Forelimb muscle (tissue), 1 donor: ENCODE measurements around the gene WDR6. TPM values are rescaled to one million over a fixed set of nuclear protein-coding genes. Genes with fewer than 3 reads are reported as not detected.

Source experiments
- DNase-seq: peaks from one replicate; pipeline ENCODE4 v3.0.0-alpha.2; 2013; ENCODE audit warnings: low read depth
- polyA plus RNA-seq: library from polyadenylated mRNA; unstranded; fragments of 120-200 nt; gene quantifications from one replicate; pipeline ENCODE4 v1.2.1, GENCODE V29; 2013; ENCODE audit not compliant: insufficient read length

Gene WDR6, protein sequence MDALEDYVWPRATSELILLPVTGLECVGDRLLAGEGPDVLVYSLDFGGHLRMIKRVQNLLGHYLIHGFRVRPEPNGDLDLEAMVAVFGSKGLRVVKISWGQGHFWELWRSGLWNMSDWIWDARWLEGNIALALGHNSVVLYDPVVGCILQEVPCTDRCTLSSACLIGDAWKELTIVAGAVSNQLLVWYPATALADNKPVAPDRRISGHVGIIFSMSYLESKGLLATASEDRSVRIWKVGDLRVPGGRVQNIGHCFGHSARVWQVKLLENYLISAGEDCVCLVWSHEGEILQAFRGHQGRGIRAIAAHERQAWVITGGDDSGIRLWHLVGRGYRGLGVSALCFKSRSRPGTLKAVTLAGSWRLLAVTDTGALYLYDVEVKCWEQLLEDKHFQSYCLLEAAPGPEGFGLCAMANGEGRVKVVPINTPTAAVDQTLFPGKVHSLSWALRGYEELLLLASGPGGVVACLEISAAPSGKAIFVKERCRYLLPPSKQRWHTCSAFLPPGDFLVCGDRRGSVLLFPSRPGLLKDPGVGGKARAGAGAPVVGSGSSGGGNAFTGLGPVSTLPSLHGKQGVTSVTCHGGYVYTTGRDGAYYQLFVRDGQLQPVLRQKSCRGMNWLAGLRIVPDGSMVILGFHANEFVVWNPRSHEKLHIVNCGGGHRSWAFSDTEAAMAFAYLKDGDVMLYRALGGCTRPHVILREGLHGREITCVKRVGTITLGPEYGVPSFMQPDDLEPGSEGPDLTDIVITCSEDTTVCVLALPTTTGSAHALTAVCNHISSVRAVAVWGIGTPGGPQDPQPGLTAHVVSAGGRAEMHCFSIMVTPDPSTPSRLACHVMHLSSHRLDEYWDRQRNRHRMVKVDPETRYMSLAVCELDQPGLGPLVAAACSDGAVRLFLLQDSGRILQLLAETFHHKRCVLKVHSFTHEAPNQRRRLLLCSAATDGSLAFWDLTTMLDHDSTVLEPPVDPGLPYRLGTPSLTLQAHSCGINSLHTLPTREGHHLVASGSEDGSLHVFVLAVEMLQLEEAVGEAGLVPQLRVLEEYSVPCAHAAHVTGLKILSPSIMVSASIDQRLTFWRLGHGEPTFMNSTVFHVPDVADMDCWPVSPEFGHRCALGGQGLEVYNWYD
- 113 TPM for polyA plus RNA-seq

DNA sequence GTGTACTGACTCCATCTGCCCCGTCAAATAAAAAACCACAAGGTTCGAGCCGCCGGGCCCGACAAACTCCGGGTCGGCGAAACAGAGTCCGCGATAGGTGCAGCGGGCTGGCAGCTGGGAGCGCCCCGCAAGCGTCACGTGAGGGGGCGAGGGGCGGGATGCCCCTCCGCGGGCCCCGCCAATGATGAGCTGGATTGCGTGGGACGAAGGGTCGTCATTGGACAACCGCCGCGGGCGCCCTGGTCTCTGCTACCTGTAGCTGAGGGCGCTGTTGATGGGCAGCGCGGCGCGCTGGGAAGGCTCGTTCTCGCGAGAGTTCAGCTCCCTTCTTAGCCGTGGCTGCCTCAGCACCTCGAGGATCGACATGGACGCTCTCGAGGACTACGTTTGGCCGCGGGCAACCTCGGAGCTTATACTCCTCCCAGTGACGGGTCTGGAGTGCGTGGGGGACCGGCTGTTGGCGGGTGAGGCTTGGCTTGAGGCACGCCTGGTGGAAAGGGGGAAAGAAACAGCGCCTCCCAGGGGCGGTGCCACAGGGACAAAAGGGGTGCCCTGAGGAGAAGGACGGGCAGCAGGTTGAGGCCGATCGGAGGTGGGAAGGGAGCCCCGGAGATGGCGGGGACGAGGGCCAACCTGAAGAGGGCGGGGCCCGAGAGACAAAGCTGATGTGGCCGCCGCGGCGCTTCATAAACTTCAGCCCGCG, at the start of gene WDR6:
Gene WDR6, plus strand, starts transcription at position 324 of the 703 bp plus-strand sequence. Its CDS starts 41 bp downstream, at position 365.
- peak; percentile 89 for DNase-seq

DNA sequence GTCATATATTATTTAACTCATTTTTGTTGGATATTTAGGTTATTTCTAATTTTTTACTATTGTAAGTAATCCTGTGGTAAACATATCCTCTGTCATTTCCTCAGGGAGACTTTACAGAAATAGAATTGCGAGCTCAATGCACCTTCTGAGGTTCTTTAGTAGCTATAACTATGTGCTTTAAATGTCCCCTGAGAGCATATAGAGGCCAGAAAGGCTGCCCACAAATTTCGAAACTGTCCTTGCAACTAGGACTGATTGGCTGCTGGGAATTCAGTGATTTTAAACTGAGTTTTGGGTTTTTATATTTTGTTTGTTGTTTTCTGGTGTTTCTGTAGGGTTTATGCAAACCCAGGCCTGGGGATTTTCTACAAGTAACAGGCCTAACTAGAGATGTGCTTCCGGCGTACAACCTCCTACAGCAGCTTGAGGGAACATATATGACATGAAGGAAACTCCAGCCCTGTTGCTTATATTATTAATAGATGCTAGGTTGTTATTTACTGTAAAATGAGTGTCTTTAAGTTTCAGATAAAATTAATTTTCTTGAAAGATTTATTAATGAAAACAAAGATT, 46.3 kb upstream of the WDR6 start:
- no peak for DNase-seq

DNA sequence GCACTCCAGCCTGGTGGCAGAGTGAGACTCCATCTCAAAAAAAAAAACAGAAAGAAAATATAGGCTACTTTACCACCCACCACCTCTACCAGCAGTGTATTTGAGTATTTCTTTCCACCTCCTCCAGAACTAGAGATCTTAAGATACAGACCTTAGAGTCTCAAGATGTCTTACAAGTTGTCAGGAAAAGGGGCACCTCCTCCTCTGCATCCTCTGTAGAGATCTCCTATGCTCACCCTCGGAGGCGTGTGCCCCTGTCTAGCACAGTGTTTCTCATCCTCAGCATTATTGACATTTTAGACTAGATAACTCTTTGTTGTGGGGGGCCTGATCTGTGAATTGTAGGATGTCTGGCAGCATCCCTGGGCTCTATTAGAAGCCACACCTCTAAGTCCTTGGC, 44.9 kb upstream of the WDR6 start:
- no peak for DNase-seq

DNA sequence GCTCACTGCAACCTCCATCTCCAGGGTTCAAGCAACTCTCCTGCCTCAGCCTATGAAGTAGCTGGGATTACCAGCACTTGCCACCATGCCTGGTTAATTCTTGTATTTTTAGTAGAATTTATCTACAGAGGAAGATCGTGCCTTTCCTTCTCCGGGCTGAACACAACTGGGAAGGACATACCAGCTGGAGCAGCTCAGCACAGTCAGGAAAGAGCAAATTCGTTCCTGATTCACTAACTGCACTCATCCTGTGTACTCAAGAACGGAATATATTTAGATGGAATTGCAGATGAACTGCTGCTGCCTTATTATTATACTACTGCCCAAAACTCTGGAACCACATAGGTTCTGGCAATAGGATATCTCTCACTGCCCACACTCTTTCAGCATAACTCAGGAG, 44.3 kb upstream of the WDR6 start:
- DNase-seq: no peak

DNA sequence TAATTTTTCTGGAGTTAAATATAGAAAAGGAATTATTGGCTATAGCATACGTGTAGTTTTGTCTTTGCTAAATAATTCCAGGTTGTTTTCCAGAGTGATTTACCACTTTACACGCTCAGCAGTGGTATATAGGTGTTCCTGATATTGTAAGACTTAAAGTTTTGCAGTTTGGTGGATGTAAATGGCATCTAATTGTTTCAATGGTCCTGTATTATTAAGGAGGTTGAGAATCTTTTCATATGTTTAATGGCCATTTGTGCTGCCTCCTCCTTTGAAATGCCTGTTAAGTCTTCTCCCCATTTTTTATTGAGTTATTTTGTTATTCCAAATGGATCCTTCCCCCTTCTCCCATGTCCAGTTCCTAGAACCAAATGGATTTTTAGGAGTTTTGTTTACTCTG, 43.6 kb upstream of the WDR6 start:
- DNase-seq: no peak

DNA sequence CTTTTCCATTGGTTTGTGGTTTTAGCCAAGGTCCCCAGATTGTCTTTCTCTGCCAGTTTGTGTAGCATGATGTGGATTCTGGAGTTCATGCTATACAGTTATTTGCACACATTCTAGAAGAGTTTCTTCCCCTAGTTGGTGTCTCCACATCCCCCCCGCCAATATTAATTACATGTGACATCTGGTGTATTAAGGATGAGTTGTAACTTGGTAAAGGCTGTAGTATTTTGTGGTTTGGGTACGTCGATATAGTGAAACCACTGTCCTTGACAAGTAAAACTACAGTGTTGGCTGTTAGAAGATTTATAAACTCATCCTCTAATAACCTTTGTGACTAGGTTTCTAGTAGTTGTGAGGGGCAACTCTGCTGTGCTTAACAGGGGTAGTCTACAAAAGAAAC, 40.8 kb upstream of the WDR6 start:
- DNase-seq: no peak

DNA sequence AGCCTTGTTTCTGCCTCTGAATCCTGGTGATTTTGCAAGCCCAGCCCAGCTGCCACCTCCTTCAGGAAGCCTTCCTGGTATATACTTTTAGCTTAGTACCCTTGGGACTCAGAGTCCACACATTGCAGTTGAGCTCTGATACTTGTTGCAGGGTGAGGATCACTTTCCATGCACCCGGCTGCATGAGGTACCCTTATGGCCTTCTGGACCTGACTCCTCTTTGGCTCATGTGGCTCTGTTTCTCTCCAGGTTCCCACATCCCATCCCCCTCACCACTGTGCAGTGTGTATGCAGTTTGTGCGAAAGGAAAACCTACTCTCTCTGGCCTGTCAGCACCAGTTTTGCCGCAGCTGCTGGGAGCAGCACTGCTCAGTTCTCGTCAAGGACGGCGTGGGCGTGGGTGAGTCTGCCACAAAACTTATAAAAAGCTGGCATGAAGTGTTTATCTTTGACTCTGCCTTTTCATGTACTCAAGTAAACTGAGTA, 40.3 kb upstream of the WDR6 start:
- no peak for DNase-seq

DNA sequence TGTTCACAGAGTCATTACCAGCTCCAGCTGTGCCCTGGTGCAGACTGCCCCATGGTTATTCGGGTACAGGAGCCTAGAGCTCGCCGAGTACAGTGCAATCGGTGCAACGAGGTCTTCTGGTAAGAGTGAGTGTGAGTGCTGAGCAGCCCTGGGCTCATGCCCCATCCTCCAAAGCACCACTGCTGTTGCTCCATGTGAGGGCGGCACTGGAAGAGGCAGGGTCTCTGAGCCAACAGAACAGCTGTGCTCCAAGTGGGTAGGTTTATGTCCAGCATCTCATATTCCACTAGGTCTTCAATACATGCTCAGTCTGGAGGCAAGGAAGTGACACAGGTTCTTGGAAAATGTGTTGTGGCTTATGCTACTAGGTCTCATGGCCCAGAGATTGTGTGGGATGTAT, 36.6 kb upstream of the WDR6 start:
- no peak for DNase-seq

DNA sequence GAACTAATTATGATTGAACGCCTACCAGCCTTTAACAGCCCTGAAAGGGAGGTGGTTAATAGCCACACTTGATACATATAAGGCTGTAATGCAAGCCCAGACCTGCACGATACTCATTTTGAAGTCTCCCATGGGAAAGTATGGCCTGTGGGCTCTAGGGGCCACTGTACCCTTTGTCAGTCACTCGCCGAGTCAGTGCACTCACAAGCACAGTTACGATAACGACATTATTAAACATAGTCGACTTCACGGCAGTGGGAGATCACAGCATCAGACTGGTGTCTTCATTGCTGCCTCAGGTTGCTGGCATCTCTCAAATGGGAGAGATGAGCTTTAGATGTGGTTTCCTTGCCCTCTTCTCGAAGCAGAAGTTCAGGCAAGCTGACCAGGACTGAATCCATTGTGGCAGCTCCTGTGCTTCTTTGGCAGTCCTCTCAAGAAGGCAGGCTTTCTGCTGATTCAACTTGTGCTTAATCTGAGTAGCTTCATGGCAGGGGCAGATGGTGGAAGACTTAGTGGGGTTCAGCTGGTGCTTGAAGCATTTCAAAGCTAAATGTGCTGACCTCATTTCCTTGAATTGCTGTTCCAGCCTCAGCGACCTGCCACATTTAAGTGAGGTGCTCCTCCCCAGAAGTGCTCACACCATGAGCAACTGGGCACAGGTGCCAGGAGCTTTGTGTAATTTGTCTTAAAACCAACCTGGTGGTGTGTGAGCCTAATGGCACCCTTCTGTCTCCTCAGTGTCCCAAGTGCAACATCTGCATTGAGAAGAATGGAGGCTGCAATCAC, 32.9 kb upstream of the WDR6 start:
- no peak for DNase-seq

DNA sequence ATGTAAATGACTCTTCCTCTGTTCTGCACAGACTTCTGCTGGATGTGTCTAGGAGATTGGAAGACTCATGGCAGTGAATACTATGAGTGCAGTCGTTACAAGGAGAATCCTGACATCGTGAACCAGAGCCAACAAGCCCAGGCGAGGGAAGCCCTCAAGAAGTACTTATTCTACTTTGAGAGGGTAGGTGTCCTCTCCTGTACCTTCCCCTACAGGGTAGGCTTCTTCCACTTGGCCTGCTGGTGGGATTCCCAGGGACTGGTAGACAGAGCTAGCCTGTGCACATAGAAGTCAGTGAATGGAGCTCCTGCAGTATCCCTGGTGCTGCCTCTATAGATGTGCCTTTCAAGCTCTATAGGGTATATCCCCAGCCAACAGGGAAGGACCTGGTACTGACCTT, 27.7 kb upstream of the WDR6 start:
- no peak for DNase-seq

DNA sequence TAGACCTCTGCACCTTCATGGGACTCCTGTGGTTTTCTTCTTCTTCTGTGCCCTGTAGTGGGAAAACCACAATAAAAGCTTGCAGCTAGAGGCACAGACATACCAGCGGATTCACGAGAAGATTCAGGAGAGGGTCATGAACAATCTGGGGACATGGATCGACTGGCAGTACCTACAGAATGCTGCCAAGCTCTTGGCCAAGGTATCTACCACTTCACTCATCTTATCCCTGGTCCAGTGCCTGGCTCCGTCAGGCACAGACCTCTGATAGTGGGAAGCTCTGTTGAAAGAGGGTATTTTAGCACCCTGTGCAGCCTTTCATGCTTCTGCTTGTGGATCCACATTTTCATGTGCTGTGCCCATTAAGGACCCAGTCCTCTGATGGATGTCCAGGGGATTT, 26.9 kb upstream of the WDR6 start:
- DNase-seq: no peak

DNA sequence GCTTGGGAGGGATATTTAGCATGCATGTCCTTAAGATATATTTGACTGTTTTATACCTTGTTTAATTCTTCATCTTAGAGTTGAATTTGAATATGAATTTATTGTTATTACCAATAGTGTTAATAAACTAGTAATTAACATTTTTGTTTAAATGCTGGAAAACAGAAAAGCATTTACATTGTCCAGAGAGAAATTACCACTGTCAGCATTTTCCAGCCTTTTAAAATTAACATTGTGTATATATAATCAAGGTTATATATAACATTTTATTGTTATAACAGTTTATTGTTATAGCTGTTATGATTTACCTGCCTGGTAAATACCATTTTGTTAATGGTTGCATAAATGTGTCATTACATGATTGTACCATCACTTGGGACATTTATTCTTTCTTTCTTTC, 25.2 kb upstream of the WDR6 start:
- no peak for DNase-seq

DNA sequence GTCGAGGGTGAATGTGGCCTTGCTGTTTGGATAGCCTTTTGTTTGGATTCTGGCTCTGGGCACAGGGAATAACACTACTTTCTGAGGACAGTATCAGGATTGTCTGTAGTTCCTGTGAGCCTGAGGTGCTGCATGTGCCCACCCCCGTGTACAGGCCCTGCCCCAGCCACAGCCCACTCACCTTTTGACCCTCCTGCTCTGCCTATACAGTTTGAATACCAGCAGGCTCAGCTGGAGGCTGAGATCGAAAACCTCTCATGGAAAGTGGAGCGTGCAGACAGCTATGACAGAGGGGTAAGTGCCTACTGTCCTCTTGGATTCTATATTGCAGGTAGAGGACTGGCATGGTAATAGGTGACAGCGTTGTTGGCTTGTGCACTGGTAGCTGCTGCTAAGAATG, 24.5 kb upstream of the WDR6 start:
- DNase-seq: no peak

DNA sequence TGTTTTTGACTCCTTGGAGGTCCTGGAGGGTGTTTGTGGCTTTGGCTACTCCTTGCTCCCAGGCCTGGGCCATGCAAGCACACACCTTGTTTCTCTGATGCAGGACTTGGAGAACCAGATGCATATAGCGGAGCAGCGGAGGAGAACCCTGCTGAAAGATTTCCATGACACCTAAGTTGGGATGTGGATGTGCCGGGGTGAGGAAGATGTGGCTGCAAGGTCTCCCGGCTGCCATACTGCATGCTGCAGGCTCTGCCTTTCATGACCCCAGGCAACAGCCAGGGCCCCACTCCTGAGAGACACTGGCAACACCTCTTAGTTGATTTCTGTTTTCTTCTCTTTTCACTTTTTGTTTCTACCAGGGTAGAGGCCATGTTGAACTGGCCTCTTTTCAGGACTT, 24.1 kb upstream of the WDR6 start:
- no peak for DNase-seq

DNA sequence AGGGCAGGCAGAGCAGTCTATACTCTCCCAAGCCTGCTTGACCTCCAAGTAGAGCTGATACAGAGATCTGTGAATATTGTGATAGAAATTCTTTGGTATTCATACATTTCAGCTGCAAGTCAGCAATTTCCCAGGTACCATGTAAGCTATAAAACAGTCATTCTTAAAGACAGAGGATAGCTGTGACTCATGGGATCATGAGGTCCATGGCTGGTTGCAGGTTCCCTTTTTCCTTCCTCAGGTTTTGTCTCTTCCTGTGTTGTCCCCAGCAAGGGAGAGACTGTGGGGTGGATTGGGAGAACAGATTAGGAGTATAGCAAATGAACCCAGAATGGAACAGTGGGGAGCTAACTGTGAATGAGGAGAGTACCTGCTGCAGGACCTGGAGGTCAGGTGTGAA, 22.5 kb upstream of the WDR6 start:
- no peak for DNase-seq

DNA sequence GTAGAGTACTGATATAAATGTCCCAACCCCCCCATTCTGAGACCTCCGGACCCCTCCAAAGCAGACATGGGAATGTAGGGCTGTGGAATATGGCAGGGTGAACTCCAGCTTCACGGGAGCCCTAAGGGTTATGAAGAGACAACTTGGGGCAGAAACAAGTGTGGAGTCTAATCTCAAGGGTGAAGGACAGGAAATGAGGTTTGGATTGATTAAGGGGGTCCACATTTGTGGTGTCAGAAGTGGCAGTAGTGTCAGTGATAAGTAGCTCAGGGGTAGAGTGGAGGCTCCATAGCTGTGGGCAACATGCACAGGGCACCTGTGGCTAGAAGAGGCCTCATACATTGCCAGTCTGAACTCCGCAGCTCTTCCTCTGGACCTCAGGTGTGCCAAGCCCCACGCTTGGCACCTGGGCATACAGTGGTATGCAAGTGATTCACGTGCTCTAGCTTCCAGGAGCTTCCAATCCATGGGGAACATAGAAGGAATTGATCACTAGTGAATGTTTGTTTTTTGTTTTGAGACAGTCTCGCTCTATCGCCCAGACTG, 21.3 kb upstream of the WDR6 start:
- DNase-seq: no peak

DNA sequence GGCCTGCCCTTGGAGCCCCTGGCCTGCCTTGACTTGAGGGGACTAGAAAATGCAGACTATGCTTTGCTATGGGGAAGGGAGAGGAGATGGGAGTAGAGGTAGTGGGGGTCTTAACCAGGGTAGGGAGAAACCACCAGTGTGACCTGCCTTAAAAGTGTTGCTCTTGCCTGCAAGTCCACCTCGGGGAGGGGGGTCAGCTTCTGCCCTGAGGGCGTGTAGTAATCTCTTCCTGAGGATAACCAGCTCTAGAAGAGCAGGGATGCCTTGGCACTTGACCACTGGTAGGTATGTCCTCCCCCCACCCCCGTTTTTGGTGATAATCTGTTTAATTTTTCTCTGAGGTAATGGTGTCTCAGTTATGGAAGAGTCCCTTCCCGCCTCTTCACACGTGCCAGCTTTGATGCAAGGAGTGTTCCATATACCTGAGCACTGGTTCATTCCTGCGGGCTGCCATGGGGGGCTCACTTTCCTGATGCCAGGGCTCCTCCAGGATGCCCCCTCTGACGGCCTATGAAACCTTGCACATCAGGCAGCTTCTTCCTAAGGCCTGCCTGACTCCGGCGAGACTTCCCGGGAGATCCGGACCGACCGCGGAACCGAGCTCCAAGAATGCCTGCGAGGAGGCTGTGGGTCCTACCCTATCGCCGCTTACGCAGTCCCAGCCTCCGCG, 17.9 kb upstream of the WDR6 start:
- no peak for DNase-seq

DNA sequence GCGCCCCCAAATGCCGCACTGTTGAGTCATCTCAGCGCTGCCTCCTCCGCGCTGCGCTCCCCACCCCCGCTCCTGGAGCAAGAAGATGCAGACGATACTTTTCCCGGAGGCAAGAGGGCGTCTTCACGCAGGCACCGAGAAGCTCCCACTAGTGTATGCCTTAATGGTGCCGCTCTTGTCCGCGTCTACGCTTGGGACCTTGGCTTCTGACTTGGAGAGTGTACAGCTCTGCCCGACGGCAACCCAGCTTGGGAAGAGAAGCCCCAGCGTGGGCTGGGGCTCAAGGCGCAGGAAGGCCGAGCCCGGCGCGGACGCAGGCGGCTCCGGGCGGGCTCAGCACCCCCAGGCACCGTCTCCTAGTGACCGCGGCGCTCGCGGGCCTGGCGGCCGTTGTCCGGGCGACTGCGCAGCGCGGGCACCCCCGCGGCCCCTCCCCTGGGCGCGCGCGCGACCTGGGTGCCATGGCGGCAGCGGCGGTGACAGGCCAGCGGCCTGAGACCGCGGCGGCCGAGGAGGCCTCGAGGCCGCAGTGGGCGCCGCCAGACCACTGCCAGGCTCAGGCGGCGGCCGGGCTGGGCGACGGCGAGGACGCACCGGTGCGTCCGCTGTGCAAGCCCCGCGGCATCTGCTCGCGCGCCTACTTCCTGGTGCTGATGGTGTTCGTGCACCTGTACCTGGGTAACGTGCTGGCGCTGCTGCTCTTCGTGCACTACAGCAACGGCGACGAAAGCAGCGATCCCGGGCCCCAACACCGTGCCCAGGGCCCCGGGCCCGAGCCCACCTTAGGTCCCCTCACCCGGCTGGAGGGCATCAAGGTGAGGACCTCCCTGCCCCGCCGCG, 17.2 kb upstream of the WDR6 start, which contains the start of gene P4HTM:
Gene P4HTM, plus strand, starts transcription at position 446 of the 840 bp plus-strand sequence. Its CDS starts 16 bp downstream, at position 462.
- DNase-seq: peak; percentile 72
